Transverse colon (tissue), 4 donors: ENCODE measurements around the gene EXOC6. TPM values are rescaled to one million over a fixed set of nuclear protein-coding genes. Genes with fewer than 3 reads are reported as not detected.

Experiments used
- DNase-seq: peaks from one replicate; pipeline ENCODE4 v3.0.0-alpha.2; 2019
- H3K27ac ChIP-seq, 4 donors: fragments of 200-600 bp; sonication (generic); 2 replicates each; pipeline ENCODE4 v1.5.1; 2016 to 2018; ENCODE audit warnings: inconsistent platforms in 4 of 4
- H3K27me3 ChIP-seq: fragments of 200-600 bp; sonication (generic); 2 replicates; pipeline ENCODE4 v1.5.1; 2017; ENCODE audit warnings: inconsistent platforms
- H3K36me3 ChIP-seq, 4 donors: fragments of 200-600 bp; sonication (generic); 2 replicates each; pipeline ENCODE4 v1.5.1; 2017 to 2019; ENCODE audit warnings: inconsistent platforms in 4 of 4
- H3K4me1 ChIP-seq, 4 donors: fragments of 200-600 bp; sonication (generic); 2 replicates each; pipeline ENCODE4 v1.5.1; 2017 to 2020; ENCODE audit warnings: inconsistent platforms in 4 of 4
- H3K4me3 ChIP-seq, 4 donors: fragments of 200-600 bp; sonication (generic); 1 replicate in 1 of 4; 2 replicates in 3 of 4; pipeline versions ENCODE4 v1.5.1 to v1.6.1; 2017 to 2019; ENCODE audit warnings: inconsistent platforms in 4 of 4
- H3K9me3 ChIP-seq, 2 donors: fragments of 200-600 bp; sonication (generic); 2 replicates each; pipeline ENCODE4 v1.5.1; 2017 to 2019; ENCODE audit warnings: inconsistent platforms in 2 of 2
- EP300 ChIP-seq: sonication (generic); formaldehyde crosslinking; IDR thresholded peaks from one replicate; pipeline ENCODE4 v1.6.1; 2017; ENCODE audit warnings: antibody characterized with exemption, low read depth
- POLR2A ChIP-seq: fragments of 450-650 bp; IDR thresholded peaks from one replicate; pipeline ENCODE4 v1.6.1; 2016; ENCODE audit warnings: antibody characterized with exemption, mild to moderate bottlenecking, moderate library complexity
- POLR2AphosphoS5 ChIP-seq, 3 donors: sonication (generic); formaldehyde crosslinking; IDR thresholded peaks; one replicate each; pipeline ENCODE4 v1.6.1; 2016; ENCODE audit warnings: antibody characterized with exemption in 3 of 3
- WGBS, 2 donors: methylation state at CpG; one replicate each; pipeline ENCODE4 v1.1.5; 2018; ENCODE audit warnings: low coverage in 1 of 2; 5-methylcytosine and 5-hydroxymethylcytosine counted together
- in situ Hi-C, 4 donors: fragments of 200-750 bp; cut with MboI; loops; one replicate each; pipeline versions ENCODE4 v1.15.0 to v1.15.1; 2017; ENCODE audit warnings: low sequenced_read_pairs in 3 of 4, low pct_ligation_motif_present in 1 of 4, low pct_unique_long_range_greater_than_20kb in 1 of 4
- intact Hi-C: fragments of 100-400 bp; cut with DNase I; formaldehyde crosslinking; loops from one replicate; pipeline ENCODE4 v1.15.1; 2023; ENCODE audit warnings: low total_unique reads
- total RNA-seq, 4 donors: library from RNA; depleted of rRNA; stranded (reverse); fragments of >200 nt; gene quantifications; one replicate each; pipeline ENCODE4 v1.1.0, GENCODE V29; 2016
- TF ChIP-seq, protein P1 (sequence below), 5 experiments: fragments of 200-600 bp in 3 of 5; fragments of 450-650 bp in 2 of 5; sonication (generic) in 3 of 5; IDR thresholded peaks; 1 replicate in 2 of 5; 2 replicates in 3 of 5; pipeline ENCODE4 v1.5.1; 2016 to 2017; ENCODE audit warnings: antibody characterized with exemption in 5 of 5, inconsistent platforms in 3 of 5, mild to moderate bottlenecking in 2 of 5, moderate library complexity in 1 of 5

EXOC6 gene
- total RNA-seq, 4 donors from 2014 or later, result 1.9 to 13.1 (median 11.6) TPM

DNA sequence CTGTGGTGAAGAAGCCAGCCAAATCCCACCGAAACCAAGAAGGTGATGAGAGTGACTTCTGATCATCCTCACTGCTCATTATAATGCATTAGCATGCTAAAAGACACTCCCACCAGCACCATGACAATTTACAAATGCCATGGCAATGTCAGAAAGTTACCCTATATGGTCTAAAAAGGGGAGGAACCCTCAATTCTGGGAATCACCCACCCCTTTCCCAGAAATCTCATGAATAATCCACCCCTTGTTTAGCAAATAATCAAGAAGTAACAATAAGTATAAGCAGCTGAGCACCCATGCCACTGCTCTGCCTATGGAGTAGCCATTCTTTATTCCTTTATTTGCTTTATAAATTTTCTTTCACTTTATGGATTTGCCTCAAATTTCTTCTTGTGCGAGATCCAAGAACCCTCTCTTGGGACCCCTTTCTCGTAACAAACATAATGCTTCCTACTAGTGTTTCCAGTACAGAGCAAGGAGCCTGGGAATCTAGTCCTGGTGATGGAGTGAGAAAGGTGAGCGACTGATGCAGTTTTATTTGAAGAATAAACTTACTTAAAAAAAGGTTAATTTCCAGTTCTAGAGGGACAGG is 18.4 kb upstream of the EXOC6 start:
- H3K27ac ChIP-seq, result no peak overlapping the region
- no peaks in the 10 kb centered on the region for H3K9me3 ChIP-seq
- H3K4me3 ChIP-seq, result no peak overlapping the region
- TF ChIP-seq EP300 (no peak), POLR2AphosphoS5 (IDR thresholded peaks at IDR 0.05) (no peak), POLR2A (no peak)
- TF ChIP-seq, protein P1, sequence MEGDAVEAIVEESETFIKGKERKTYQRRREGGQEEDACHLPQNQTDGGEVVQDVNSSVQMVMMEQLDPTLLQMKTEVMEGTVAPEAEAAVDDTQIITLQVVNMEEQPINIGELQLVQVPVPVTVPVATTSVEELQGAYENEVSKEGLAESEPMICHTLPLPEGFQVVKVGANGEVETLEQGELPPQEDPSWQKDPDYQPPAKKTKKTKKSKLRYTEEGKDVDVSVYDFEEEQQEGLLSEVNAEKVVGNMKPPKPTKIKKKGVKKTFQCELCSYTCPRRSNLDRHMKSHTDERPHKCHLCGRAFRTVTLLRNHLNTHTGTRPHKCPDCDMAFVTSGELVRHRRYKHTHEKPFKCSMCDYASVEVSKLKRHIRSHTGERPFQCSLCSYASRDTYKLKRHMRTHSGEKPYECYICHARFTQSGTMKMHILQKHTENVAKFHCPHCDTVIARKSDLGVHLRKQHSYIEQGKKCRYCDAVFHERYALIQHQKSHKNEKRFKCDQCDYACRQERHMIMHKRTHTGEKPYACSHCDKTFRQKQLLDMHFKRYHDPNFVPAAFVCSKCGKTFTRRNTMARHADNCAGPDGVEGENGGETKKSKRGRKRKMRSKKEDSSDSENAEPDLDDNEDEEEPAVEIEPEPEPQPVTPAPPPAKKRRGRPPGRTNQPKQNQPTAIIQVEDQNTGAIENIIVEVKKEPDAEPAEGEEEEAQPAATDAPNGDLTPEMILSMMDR (IDR thresholded peaks at IDR 0.05), result no peak
- no peaks in the 10 kb centered on the region for H3K27me3 ChIP-seq
- DNase-seq, result no peak
- H3K4me1 ChIP-seq, result no peaks in the 10 kb centered on the region
- 83 to 91% methylated on average over 3 to 4 of the region's 4 CpGs for WGBS, 2 donors
- intact Hi-C loops, result no loop called here
- H3K36me3 ChIP-seq, result no peaks in the 10 kb centered on the region
- in situ Hi-C loops, result no loop called here

DNA sequence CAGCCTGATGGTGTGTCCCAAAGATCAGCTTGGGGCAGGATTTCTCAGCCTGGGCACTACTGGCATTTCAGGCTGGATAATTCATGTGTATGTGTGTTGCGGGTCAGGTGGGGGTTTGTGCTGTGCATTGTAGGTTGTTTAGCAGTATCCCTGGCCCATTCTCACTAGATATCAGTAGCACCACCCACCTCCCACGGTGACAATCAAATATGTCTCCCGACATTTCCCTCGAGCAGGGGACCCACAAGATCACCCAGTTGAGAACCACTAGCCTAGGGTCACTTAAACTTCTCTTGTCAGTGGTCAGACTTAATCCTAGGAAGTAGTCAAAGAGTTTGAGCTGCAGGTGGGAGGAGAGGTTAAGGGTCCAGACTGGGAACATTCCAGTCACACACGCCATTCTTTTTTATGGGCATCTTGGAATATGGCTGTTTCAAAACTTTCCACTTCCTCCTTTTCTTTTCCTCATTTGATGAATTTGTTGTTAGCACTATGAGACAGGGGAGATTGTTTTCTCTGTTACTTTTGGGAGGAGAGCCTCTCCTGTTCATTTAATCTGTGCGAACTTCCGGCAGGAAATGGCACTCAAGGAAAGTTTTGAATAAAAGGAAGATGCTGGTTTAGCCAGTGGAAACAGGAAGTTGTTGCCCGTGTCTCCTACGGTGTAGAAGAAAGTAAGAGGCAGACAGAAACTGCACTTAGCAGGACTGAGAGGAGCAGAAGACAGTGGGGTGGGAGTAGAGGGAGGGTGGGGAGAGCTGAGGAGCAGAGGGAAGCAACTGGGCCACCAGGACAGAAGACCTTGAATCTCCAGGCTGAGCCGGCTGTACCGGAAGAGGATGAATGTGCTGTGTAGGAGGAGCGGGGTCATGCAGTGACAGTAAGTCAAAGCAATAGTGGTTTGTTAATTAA is 17.6 kb upstream of the EXOC6 start:
- in situ Hi-C loops, result no loop called here
- Histone ChIP-seq H3K9me3 (no peaks in the 10 kb centered on the region), H3K4me1 (no peaks in the 10 kb centered on the region), H3K36me3 (no peaks in the 10 kb centered on the region), H3K27ac (no peak overlapping the region), H3K4me3 (peak overlapping the region in 1 of 4 donors; percentile 8), H3K27me3 (no peaks in the 10 kb centered on the region)
- intact Hi-C loops, result no loop called here
- DNase-seq, result no peak
- TF ChIP-seq POLR2AphosphoS5 (IDR thresholded peaks at IDR 0.05) (no peak), POLR2A (no peak), EP300 (no peak)
- WGBS, 2 donors, result 70 to 74% methylated on average over 11 to 12 of the region's 12 CpGs

DNA sequence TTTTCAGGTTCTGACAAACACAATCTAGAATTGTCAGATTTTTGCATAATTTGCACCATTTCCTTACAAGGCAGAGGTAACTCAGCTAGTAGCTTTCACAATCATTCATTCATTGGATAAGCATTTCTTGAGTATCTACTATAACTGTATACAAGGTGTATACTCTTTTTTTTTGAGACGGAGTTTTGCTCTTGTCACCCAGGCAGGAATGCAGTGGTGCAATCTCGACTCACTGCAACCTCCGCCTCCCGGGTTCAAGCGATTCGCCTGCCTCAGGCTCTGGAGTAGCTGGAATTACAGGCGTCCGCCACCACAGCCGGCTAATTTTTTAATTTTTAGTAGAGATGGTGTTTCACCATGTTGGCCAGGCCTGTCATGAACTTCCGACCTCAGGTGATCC is 16.2 kb upstream of the EXOC6 start:
- H3K9me3 ChIP-seq, result no peaks in the 10 kb centered on the region
- H3K27ac ChIP-seq, result no peak overlapping the region
- H3K4me3 ChIP-seq, result no peak overlapping the region
- no peaks in the 10 kb centered on the region for H3K4me1 ChIP-seq
- intact Hi-C loops (no loop called here), in situ Hi-C loops (no loop called here)
- DNase-seq, result no peak
- WGBS, 2 donors, result 96 to 98% methylated on average over 5 to 10 of the region's 10 CpGs
- no peaks in the 10 kb centered on the region for H3K27me3 ChIP-seq
- no peaks in the 10 kb centered on the region for H3K36me3 ChIP-seq
- TF ChIP-seq POLR2A (no peak), POLR2AphosphoS5 (IDR thresholded peaks at IDR 0.05) (no peak), EP300 (no peak)
- TF ChIP-seq, protein P1 (IDR thresholded peaks at IDR 0.05), result no peak

DNA sequence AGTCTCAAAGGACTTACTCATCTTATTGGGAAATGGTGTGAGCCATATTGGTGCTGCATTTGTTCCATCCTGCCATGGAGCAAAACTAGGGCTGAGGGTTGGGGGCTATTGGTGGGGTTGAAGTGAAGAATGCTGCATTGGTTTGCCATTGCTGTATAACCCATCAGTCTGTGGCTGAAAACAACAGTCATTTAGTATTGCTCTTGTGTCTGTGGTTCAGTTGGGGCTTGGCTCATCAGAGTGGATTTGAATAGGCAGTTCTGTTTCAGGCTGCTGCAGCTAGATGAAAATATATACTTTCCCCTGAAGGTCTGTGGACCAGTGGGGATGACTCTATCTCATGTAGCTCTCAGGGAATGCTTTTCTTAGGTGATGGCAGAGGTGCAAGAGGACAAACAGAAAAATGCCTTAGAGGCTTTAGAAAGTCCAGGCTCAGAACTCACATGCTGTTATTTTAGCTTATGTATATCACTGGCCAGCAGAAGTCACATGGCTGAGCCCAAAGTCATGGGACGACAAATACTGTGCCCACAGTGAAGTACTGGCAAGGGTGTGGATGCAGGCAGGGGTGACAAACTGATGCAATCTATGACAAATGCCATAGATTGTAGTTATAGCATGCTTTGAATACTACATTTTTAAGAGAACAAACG is 15.2 kb upstream of the EXOC6 start:
- Histone ChIP-seq H3K4me3 (no peak overlapping the region), H3K27ac (no peak overlapping the region), H3K4me1 (no peaks in the 10 kb centered on the region), H3K36me3 (no peaks in the 10 kb centered on the region), H3K27me3 (no peaks in the 10 kb centered on the region), H3K9me3 (no peaks in the 10 kb centered on the region)
- WGBS, 2 donors, result 65 to 66% methylated on average over 2 of the region's 2 CpGs
- no peak for DNase-seq
- in situ Hi-C loops (no loop called here), intact Hi-C loops (no loop called here)
- TF ChIP-seq, protein P1 (IDR thresholded peaks at IDR 0.05), result no peak
- TF ChIP-seq EP300 (no peak), POLR2A (no peak), POLR2AphosphoS5 (IDR thresholded peaks at IDR 0.05) (no peak)
